GM12875 (cell line): ENCODE results near the gene GRM4.

Experiments used
- H3K4me3 ChIP-seq: one replicate; pipeline ENCODE4 v1.5.1; 2011; ENCODE audit warnings: low read depth, low read length, control low read depth
- TF ChIP-seq, protein P1 (sequence below): IDR thresholded peaks from 2 replicates; pipeline ENCODE4 v1.5.1; 2011; ENCODE audit warnings: low read depth, mild to moderate bottlenecking, control low read depth, inconsistent platforms, low read length, moderate library complexity, borderline replicate concordance; ENCODE audit not compliant: insufficient read depth

The GRM4 gene

DNA sequence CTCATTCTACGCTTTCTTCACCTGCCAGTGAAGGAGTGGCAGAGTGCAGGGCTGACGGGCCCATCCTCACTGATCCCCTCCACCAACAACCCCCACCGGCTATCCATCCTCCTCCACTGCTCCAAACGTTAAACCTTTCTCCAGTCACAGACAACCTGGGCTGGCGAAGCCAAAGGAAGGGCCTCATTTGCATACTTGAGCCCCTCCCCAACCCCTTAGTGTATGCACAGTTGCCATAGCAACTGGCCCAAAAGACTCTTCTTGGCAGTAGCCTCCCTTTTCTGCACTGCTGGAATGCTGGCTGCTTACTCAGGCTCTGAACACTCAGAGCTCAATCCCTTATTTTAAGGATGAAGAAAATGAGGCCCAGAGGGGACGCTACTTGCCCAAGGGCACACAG, 130.3 kb downstream of the GRM4 start:
- no peak overlapping the region for H3K4me3 ChIP-seq
- TF ChIP-seq, protein P1, sequence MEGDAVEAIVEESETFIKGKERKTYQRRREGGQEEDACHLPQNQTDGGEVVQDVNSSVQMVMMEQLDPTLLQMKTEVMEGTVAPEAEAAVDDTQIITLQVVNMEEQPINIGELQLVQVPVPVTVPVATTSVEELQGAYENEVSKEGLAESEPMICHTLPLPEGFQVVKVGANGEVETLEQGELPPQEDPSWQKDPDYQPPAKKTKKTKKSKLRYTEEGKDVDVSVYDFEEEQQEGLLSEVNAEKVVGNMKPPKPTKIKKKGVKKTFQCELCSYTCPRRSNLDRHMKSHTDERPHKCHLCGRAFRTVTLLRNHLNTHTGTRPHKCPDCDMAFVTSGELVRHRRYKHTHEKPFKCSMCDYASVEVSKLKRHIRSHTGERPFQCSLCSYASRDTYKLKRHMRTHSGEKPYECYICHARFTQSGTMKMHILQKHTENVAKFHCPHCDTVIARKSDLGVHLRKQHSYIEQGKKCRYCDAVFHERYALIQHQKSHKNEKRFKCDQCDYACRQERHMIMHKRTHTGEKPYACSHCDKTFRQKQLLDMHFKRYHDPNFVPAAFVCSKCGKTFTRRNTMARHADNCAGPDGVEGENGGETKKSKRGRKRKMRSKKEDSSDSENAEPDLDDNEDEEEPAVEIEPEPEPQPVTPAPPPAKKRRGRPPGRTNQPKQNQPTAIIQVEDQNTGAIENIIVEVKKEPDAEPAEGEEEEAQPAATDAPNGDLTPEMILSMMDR, result no peak

DNA sequence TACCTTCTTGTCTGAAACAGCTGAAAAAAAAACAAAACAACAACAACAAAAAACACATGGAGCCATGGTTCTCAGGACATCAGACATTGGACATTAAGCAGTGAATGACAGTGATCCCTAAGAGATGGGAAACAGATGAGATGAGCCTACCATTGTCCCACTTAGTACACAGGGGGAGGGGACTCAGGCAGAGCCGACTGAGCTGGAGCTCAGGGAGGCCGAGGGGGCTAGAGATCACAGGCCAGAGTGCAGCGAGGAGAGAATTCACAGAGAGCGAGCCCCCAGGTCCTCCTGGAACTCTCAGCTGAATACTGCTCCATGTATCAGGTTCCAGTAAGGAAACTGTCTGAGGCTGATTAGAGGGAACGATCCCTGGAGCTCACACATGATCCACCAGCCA, 134.6 kb downstream of the GRM4 start:
- no peak overlapping the region for H3K4me3 ChIP-seq
- TF ChIP-seq, protein P1, result no peak

DNA sequence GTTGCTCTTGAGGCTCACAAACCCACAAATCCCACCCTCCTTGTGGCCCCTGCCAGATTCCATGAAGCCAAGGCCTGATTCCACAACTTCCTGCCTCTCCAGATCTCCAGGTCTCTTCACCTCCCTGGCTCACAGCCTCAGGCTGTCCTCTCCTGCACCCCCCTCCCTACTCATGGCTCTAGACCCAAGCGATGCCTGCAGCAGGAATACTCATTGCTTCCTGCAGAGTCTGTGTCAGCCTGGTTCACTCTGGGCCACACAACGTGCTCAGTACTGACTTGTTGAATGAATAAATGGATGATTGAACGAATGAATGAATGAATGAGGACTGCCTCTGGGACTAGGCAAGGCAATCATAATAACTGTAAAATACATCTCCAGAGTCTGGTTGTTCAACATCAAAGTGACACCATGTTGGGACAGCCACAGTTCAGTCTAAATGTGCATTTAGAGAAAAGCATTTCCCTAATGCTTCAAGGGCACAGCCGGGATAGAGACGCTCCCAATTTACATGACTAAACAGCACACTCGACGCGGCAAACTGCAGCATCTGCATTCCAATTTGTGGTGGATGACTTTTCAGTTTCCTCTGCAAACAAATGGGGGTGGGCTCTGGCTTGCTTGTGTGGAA, 139.9 kb downstream of the GRM4 start:
- H3K4me3 ChIP-seq, result no peak overlapping the region
- TF ChIP-seq, protein P1, result no peak

DNA sequence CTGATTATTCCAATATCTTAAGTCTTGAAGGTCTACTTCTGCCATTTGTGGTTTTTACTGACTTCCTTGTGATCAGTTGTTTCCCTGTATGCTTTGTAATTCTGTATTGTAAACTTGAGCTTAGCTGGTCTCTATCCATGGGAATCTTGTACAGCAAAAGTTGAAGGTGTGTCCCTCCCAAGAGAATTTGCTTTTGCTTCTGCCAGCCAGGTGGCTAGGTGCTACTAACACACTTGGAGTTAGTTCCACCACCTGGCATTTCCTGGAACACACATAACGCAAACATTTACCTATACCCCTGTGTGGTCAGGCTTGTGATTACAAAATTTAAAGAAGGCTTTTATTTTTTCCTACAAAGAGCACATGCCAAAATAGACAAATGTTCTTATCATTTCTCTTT, 141.2 kb downstream of the GRM4 start:
- H3K4me3 ChIP-seq, result no peak overlapping the region

DNA sequence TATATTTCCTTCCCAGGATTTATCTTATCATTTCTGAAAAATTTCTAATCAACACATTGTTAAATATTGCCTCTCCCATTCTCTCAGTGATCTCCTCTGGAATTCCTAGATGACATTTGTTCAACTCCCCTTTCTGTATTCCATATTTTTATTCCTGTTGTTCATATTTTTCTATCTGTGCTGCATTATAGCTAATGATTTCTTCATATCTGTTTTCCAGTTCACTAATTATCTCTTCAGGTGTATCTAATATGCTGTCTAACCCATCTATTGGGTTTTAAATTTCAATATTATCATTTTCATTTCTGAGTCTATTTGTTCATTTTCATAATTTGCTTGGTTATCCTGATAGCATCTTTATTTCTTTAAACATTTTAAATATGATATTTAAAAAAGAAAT, 141.9 kb downstream of the GRM4 start:
- TF ChIP-seq, protein P1, result no peak
- no peak overlapping the region for H3K4me3 ChIP-seq

More for the DNA sequence above, 141.2 kb downstream of the GRM4 start:
- TF ChIP-seq, protein P1, result no peak

DNA sequence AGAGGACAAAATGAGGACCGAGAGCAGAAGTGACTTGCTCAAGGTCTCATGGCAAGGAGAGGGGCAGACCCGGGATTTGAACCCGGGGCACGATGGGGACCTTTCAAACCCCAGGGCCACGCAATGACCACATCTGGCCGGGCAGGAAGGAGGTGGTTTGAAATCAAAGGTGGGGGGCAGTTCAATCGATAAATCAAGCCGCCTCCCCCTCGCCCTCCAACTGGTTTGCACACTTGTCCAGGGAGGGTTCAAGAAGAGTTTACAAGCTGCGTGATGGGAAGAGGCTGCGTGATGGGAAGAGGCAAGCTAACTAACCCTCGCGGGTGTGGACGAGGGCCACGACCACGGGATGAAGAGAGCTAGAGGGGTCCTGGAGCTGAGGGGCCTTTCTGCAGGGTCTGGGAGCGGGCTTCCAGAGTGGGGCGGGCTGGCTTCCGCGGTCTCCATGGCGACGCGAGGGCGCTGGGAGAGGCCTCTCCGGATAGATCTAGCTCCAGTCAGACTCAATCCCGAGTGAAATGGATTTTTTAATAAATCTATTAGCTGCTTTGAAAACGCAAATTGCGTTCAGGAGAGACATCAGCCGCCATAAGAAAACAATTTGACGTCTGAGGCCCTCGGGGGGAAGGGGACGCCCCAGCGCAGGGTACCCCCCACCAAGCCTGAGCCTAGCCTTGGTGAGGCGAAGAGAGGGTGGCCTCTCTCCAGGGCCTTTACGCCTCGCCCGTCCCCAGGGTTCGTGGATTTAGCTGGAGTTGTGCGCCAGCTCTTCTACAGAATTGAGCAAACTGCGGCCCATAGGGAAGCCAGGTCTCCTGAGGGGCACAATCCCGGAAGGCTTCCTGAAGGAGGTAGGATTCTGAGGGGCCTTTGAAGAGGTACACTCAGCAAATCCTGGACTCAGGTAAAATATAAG, 143.9 kb downstream of the GRM4 start:
- TF ChIP-seq, protein P1, result no peak
- no peak overlapping the region for H3K4me3 ChIP-seq

DNA sequence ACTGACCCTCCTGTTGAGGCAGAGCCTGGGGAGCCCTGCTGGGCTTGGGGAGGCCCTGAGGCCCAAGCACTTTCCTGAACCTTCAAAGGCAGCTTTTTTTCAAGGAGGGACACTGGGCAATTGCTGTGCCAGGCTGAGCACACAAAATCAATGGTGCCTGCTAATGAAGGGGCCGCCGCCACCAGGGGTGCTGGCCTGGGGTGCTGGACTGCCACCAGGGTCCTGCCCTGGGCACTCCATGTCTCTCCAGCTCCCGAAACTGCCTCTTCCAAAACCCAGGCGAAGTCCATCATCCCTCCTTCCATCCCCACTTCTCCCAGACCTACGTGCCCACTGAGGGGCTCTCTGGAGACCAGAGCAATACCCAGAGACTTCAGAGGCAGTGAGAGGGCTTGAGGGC, 145.6 kb downstream of the GRM4 start:
- TF ChIP-seq, protein P1, result no peak
- H3K4me3 ChIP-seq, result no peak overlapping the region
